HepG2 (cell line): ENCODE results near the gene NCAPD2. TPM values are rescaled to one million over a fixed set of nuclear protein-coding genes. Genes with fewer than 3 reads are reported as not detected.
A peak's percentile ranks its signal among the peaks of the same experiment; 100 is the strongest.

Experiments used
- ARID3A ChIP-seq: IDR thresholded peaks from 2 replicates; pipeline ENCODE4 v1.6.1; 2012; ENCODE audit warnings: low read depth, low read length, improper control_type of control experiment
- ATF3 ChIP-seq: sonication (generic); formaldehyde crosslinking; IDR thresholded peaks from 2 replicates; pipeline ENCODE4 v1.4.0; 2020; ENCODE audit warnings: missing genetic modification reagents
- ELF3 ChIP-seq: IDR thresholded peaks from 2 replicates; pipeline ENCODE4 v1.6.1; 2016; ENCODE audit warnings: missing genetic modification reagents, missing compliant biosample characterization
- FOXA1 ChIP-seq, 2 experiments: fragments of 450-650 bp in 1 of 2; sonication (generic) in 1 of 2; formaldehyde crosslinking in 1 of 2; IDR thresholded peaks; 2 replicates each; pipeline versions ENCODE4 v1.4.0 to v1.6.1; 2016 to 2020; ENCODE audit warnings: missing genetic modification reagents in 1 of 2
- GATAD1 ChIP-seq: IDR thresholded peaks from 2 replicates; pipeline ENCODE4 v1.6.1; 2016; ENCODE audit warnings: missing genetic modification reagents, missing compliant biosample characterization
- HCFC1 ChIP-seq: fragments of 150-350 bp; IDR thresholded peaks from 2 replicates; pipeline ENCODE4 v1.6.1; 2014; ENCODE audit warnings: low read depth, low read length
- JDP2 ChIP-seq: sonication (generic); formaldehyde crosslinking; IDR thresholded peaks from 2 replicates; pipeline ENCODE4 v1.8.1; 2022; ENCODE audit warnings: missing genetic modification reagents, borderline replicate concordance
- KLF9 ChIP-seq: IDR thresholded peaks from 2 replicates; pipeline ENCODE4 v1.6.1; 2016; ENCODE audit warnings: low read depth
- LCORL ChIP-seq, 2 experiments: fragments of 450-650 bp in 1 of 2; sonication (generic) in 1 of 2; formaldehyde crosslinking in 1 of 2; IDR thresholded peaks; 2 replicates each; pipeline versions ENCODE4 v1.5.0 to v1.6.1; 2017 to 2020; ENCODE audit warnings: antibody characterized with exemption in 1 of 2, missing genetic modification reagents in 1 of 2
- NFYB ChIP-seq: sonication (generic); formaldehyde crosslinking; IDR thresholded peaks from 2 replicates; pipeline ENCODE4 v1.4.0; 2020; ENCODE audit warnings: missing genetic modification reagents
- PHF8 ChIP-seq: sonication (generic); formaldehyde crosslinking; IDR thresholded peaks from 2 replicates; pipeline ENCODE4 v1.5.0; 2020; ENCODE audit warnings: missing genetic modification reagents
- PREB ChIP-seq: sonication (generic); formaldehyde crosslinking; IDR thresholded peaks from 2 replicates; pipeline ENCODE4 v1.4.0; 2020; ENCODE audit warnings: missing genetic modification reagents
- ZC3H4 ChIP-seq: sonication (generic); formaldehyde crosslinking; IDR thresholded peaks from 2 replicates; pipeline ENCODE4 v1.4.0; 2020; ENCODE audit warnings: missing genetic modification reagents, borderline replicate concordance
- ZFP1 ChIP-seq: IDR thresholded peaks from 2 replicates; pipeline ENCODE4 v1.6.1; 2016
- ZNF17 ChIP-seq: sonication (generic); formaldehyde crosslinking; IDR thresholded peaks from 2 replicates; pipeline ENCODE4 v1.5.0; 2020; ENCODE audit warnings: mild to moderate bottlenecking, missing genetic modification reagents
- ZNF224 ChIP-seq: sonication (generic); formaldehyde crosslinking; IDR thresholded peaks from 2 replicates; pipeline ENCODE4 v1.5.0; 2020; ENCODE audit warnings: mild to moderate bottlenecking, missing genetic modification reagents
- ZNF318 ChIP-seq: sonication (generic); formaldehyde crosslinking; IDR thresholded peaks from 2 replicates; pipeline ENCODE4 v1.4.0; 2020; ENCODE audit warnings: mild to moderate bottlenecking, missing genetic modification reagents
- ZNF556 ChIP-seq: sonication (generic); formaldehyde crosslinking; IDR thresholded peaks from 2 replicates; pipeline ENCODE4 v1.4.0; 2020; ENCODE audit warnings: mild to moderate bottlenecking, missing genetic modification reagents, borderline replicate concordance
- ZNF839 ChIP-seq: sonication (generic); formaldehyde crosslinking; IDR thresholded peaks from 2 replicates; pipeline ENCODE4 v1.4.0; 2020; ENCODE audit warnings: missing genetic modification reagents, mild to moderate bottlenecking, borderline replicate concordance
- polyA plus RNA-seq, 8 experiments: library from polyadenylated mRNA; depleted of rRNA in 3 of 8; stranded (reverse) in 7 of 8; unstranded in 1 of 8; fragments of >200 nt; fragmentation: Illumina TruSeq in 4 of 8; extraction: Trizol in 4 of 8; gene quantifications; 2 replicates each; pipeline versions ENCODE4 v1.2.1 to v1.2.3, GENCODE V29; 2011 to 2016; ENCODE audit warnings: low read depth in 4 of 8, missing spikeins in 1 of 8, mixed read lengths in 1 of 8; ENCODE audit not compliant: insufficient read depth in 1 of 8
- total RNA-seq, 5 experiments: library from RNA; depleted of rRNA; stranded (reverse); fragments of >200 nt; fragmentation: Illumina TruSeq; extraction: Trizol; gene quantifications; 2 replicates each; pipeline ENCODE4 v1.2.3, GENCODE V29; 2016; ENCODE audit warnings: low read depth in 1 of 5

NCAPD2 gene
- total and polyA plus RNA-seq, 2 of the 13 experiments (the other 11 are each of a cell fraction or from before 2014, with no cell fraction given): 51.1 to 65.6 TPM

GRCh38 chr12:6542209-6543009 is 48.5 kb downstream of the NCAPD2 start (continued):
- no peak for TF ChIP-seq ARID3A
- no peak for TF ChIP-seq PREB (CRISPR knock-in tag)
- TF ChIP-seq ATF3 (CRISPR knock-in tag): no peak
- TF ChIP-seq LCORL (IDR thresholded peaks at IDR 0.05): no peak
- TF ChIP-seq LCORL (CRISPR knock-in tag; IDR thresholded peaks at IDR 0.05): peak; percentile 62; the same call in 1 of the 2 replicates
- peak; percentile 98 for TF ChIP-seq ELF3 (CRISPR knock-in tag)
- TF ChIP-seq KLF9 (CRISPR knock-in tag): 0 out of 2 replicates have a peak, but pooled peaks have one; percentile 22
- TF ChIP-seq ZFP1 (CRISPR knock-in tag): 0 out of 2 replicates have a peak, but pooled peaks have one; percentile 39
- TF ChIP-seq JDP2 (CRISPR knock-in tag): no peak
- TF ChIP-seq FOXA1 (IDR thresholded peaks at IDR 0.05): no peak
- peak; percentile 52 for TF ChIP-seq FOXA1 (CRISPR knock-in tag; IDR thresholded peaks at IDR 0.05)
- TF ChIP-seq PHF8 (CRISPR knock-in tag): peak; percentile 61
- no peak for TF ChIP-seq ZC3H4 (CRISPR knock-in tag)
- peak; percentile 28; the same call in 1 of the 2 replicates for TF ChIP-seq NFYB (CRISPR knock-in tag)
- no peak for TF ChIP-seq HCFC1
- no peak for TF ChIP-seq ZNF17 (CRISPR knock-in tag)
- no peak for TF ChIP-seq ZNF318 (CRISPR knock-in tag)
- TF ChIP-seq GATAD1 (CRISPR knock-in tag): peak; percentile 75
- TF ChIP-seq ZNF839 (CRISPR knock-in tag): no peak
- TF ChIP-seq ZNF224 (CRISPR knock-in tag): no peak
- no peak; the same call in 1 of the 2 replicates for TF ChIP-seq ZNF556 (CRISPR knock-in tag)
